Ishikawa (cell line): ENCODE results near the gene NR2C2AP.

Experiments used
- CEBPB ChIP-seq: IDR thresholded peaks from 2 replicates; pipeline ENCODE4 v1.6.1; 2012
- CREB1 ChIP-seq: IDR thresholded peaks from 2 replicates; pipeline ENCODE4 v1.6.1; 2012; ENCODE audit warnings: low read depth
- EGR1 ChIP-seq: IDR thresholded peaks from 2 replicates; pipeline ENCODE4 v1.6.1; 2012
- EP300 ChIP-seq: IDR thresholded peaks from 2 replicates; pipeline ENCODE4 v1.6.1; 2012; ENCODE audit warnings: borderline replicate concordance
- FOXM1 ChIP-seq: IDR thresholded peaks from 2 replicates; pipeline ENCODE4 v1.6.1; 2012; ENCODE audit warnings: low read depth, borderline replicate concordance
- MAX ChIP-seq: IDR thresholded peaks from 2 replicates; pipeline ENCODE4 v1.6.1; 2012
- NFIC ChIP-seq: IDR thresholded peaks from 2 replicates; pipeline ENCODE4 v1.6.1; 2012
- RAD21 ChIP-seq: IDR thresholded peaks from 2 replicates; pipeline ENCODE4 v1.6.1; 2012; ENCODE audit warnings: low read depth
- REST ChIP-seq: IDR thresholded peaks from 2 replicates; pipeline ENCODE4 v1.6.1; 2012; ENCODE audit warnings: low read depth, mild to moderate bottlenecking
- TAF1 ChIP-seq: IDR thresholded peaks from 2 replicates; pipeline ENCODE4 v1.6.1; 2012; ENCODE audit warnings: low read depth, mild to moderate bottlenecking
- TCF12 ChIP-seq: IDR thresholded peaks from 2 replicates; pipeline ENCODE4 v1.6.1; 2012; ENCODE audit warnings: low read depth
- TEAD4 ChIP-seq: IDR thresholded peaks from 2 replicates; pipeline ENCODE4 v1.6.1; 2012
- YY1 ChIP-seq: IDR thresholded peaks from 2 replicates; pipeline ENCODE4 v1.6.1; 2012; ENCODE audit warnings: low read depth
- ZBTB7A ChIP-seq: IDR thresholded peaks from 2 replicates; pipeline ENCODE4 v1.6.1; 2012; ENCODE audit warnings: low read depth
- TF ChIP-seq, protein P1 (sequence below): IDR thresholded peaks from 2 replicates; pipeline ENCODE4 v1.6.1; 2012

Gene NR2C2AP

GRCh38 chr19:19204181-19204580 lies 967 bp upstream of the NR2C2AP start:
- no peak for TF ChIP-seq CREB1
- no peak for TF ChIP-seq MAX
- TF ChIP-seq FOXM1 = no peak
- TF ChIP-seq ZBTB7A = no peak
- TF ChIP-seq RAD21 = no peak
- TF ChIP-seq NFIC = no peak
- no peak for TF ChIP-seq EGR1
- TF ChIP-seq REST = no peak
- no peak for TF ChIP-seq EP300
- TF ChIP-seq, protein P1, sequence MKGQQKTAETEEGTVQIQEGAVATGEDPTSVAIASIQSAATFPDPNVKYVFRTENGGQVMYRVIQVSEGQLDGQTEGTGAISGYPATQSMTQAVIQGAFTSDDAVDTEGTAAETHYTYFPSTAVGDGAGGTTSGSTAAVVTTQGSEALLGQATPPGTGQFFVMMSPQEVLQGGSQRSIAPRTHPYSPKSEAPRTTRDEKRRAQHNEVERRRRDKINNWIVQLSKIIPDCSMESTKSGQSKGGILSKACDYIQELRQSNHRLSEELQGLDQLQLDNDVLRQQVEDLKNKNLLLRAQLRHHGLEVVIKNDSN = no peak
- no peak for TF ChIP-seq TAF1
- no peak for TF ChIP-seq TCF12
- no peak for TF ChIP-seq CEBPB
- TF ChIP-seq TEAD4 = no peak

DNA sequence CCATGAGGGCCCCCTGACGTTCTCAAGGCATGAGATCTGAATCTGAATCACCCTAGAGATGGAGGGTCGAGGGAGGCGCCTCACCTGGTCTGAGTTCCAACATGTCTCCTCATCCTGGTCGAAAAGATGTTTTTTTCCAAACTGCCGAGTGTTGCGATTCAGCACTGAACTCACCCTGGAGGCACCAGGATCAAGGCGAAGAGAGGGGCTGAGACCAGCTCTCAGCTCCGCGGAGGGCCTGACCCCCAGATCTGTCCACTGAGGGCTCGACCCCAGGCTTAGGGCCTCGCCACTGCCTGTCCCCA lies 555 bp downstream of the NR2C2AP start:
- TF ChIP-seq NFIC = no peak
- no peak for TF ChIP-seq REST
- TF ChIP-seq CEBPB = no peak
- TF ChIP-seq, protein P1 = no peak
- TF ChIP-seq EGR1 = no peak
- TF ChIP-seq TEAD4 = no peak
- no peak for TF ChIP-seq ZBTB7A
- TF ChIP-seq RAD21 = no peak
- no peak for TF ChIP-seq TAF1
- TF ChIP-seq CREB1 = no peak
- no peak for TF ChIP-seq FOXM1
- TF ChIP-seq TCF12 = no peak
- TF ChIP-seq YY1 = no peak
- TF ChIP-seq MAX = no peak
- no peak for TF ChIP-seq EP300

DNA sequence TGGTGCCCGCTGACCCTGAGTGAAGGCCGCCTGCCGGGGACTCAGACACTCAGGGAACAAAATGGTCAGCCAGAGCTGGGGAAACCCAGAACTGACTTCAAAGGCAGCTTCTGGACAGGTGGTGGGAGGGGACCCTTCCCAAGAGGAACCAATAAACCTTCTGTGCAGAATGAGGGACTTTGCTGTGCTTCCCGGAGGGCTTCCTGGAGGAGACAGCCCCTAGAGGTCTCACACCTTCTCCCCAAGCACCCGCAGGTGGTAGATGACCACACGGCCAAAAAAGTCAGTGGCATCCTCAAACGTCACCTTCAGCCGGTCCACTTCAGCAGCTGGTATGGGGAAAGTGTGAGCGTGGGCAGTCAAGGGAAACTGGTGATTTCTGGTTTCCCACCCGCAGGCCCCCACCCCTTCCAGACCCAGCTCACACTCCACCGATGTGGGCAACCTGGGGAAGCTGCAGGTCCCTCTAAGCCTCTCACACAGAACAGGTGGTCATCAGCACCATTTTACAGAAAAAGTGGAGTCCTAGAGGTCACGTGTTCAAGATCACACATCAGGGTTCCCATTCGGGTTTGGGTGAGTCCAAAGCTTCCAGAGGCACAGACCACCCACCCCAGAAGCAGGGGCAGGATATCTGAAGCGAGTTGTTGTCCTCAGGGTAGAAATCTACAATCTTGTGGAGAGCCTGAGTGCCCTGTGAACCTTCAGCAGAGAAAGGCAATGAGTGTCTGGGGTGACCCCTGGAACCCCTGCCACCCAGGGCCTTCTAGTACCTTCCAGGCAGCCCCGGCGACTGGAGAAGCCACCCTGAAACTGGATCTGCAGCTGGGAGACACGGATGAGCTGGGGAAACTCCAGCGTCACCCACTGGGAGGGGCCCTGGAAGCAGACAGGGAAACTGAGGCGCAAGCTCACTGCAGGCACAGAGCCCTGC lies 1.2 kb downstream of the NR2C2AP start:
- TF ChIP-seq, protein P1 = no peak
- no peak for TF ChIP-seq REST
- TF ChIP-seq TCF12 = no peak
- no peak for TF ChIP-seq CEBPB
- TF ChIP-seq RAD21 = no peak
- no peak for TF ChIP-seq ZBTB7A
- TF ChIP-seq MAX = no peak
- TF ChIP-seq TAF1 = no peak
- no peak for TF ChIP-seq YY1
- no peak for TF ChIP-seq EGR1
- no peak for TF ChIP-seq CREB1
- no peak for TF ChIP-seq TEAD4
- no peak for TF ChIP-seq NFIC
- no peak for TF ChIP-seq FOXM1
